CD1c-positive myeloid dendritic cell (primary cell): ENCODE results near the gene MLC1.

ENCODE experiments used
- DNase-seq: peaks from one replicate; pipeline ENCODE4 v3.0.0-alpha.2; 2016; ENCODE audit errors: extremely low spot score

MLC1 gene

GRCh38 chr22:50058061-50058905, 26.9 kb downstream of the MLC1 start, which contains the start of gene TTLL8:
Gene TTLL8, minus strand, starts transcription at chr22:50058298.
- DNase-seq: no peak

GRCh38 chr22:50057278-50058060, 27.8 kb downstream of the MLC1 start:
- DNase-seq: no peak

- DNase-seq: no peak
These were observed 28.8 kb downstream of the MLC1 start for GRCh38 chr22:50056214-50056972.

GRCh38 chr22:50053861-50054260, 31.4 kb downstream of the MLC1 start:
- no peak for DNase-seq

GRCh38 chr22:50051930-50052329, 33.3 kb downstream of the MLC1 start:
- DNase-seq: no peak

GRCh38 chr22:50049299-50050195, 35.7 kb downstream of the MLC1 start:
- no peak for DNase-seq

- DNase-seq: no peak
These were observed 36.4 kb downstream of the MLC1 start for GRCh38 chr22:50048836-50049235.

- DNase-seq: no peak
These were observed 37.0 kb downstream of the MLC1 start for GRCh38 chr22:50048061-50048765.

- no peak for DNase-seq
These were observed 37.9 kb downstream of the MLC1 start for GRCh38 chr22:50047346-50047745.

GRCh38 chr22:50046481-50047245, 38.6 kb downstream of the MLC1 start:
- DNase-seq: no peak

- DNase-seq: no peak
These were observed 39.2 kb downstream of the MLC1 start for GRCh38 chr22:50046019-50046415.

- DNase-seq: no peak
These were observed 39.8 kb downstream of the MLC1 start for GRCh38 chr22:50045211-50046018.

GRCh38 chr22:50044485-50045118, 40.6 kb downstream of the MLC1 start:
- DNase-seq: no peak

GRCh38 chr22:50041361-50042065, 43.7 kb downstream of the MLC1 start:
- DNase-seq: no peak

GRCh38 chr22:50040717-50041116, 44.5 kb downstream of the MLC1 start:
- no peak for DNase-seq

GRCh38 chr22:50039669-50040443, 45.4 kb downstream of the MLC1 start:
- no peak for DNase-seq
